ENCODE data around the gene ATXN2.
"Not testable (repeated sequence)": the region's sequence is repeated elsewhere in the genome, so short reads cannot be mapped to it uniquely, and the experiment has no call there.

ATXN2 gene, protein sequence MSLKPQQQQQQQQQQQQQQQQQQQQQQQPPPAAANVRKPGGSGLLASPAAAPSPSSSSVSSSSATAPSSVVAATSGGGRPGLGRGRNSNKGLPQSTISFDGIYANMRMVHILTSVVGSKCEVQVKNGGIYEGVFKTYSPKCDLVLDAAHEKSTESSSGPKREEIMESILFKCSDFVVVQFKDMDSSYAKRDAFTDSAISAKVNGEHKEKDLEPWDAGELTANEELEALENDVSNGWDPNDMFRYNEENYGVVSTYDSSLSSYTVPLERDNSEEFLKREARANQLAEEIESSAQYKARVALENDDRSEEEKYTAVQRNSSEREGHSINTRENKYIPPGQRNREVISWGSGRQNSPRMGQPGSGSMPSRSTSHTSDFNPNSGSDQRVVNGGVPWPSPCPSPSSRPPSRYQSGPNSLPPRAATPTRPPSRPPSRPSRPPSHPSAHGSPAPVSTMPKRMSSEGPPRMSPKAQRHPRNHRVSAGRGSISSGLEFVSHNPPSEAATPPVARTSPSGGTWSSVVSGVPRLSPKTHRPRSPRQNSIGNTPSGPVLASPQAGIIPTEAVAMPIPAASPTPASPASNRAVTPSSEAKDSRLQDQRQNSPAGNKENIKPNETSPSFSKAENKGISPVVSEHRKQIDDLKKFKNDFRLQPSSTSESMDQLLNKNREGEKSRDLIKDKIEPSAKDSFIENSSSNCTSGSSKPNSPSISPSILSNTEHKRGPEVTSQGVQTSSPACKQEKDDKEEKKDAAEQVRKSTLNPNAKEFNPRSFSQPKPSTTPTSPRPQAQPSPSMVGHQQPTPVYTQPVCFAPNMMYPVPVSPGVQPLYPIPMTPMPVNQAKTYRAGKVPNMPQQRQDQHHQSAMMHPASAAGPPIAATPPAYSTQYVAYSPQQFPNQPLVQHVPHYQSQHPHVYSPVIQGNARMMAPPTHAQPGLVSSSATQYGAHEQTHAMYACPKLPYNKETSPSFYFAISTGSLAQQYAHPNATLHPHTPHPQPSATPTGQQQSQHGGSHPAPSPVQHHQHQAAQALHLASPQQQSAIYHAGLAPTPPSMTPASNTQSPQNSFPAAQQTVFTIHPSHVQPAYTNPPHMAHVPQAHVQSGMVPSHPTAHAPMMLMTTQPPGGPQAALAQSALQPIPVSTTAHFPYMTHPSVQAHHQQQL

DNA sequence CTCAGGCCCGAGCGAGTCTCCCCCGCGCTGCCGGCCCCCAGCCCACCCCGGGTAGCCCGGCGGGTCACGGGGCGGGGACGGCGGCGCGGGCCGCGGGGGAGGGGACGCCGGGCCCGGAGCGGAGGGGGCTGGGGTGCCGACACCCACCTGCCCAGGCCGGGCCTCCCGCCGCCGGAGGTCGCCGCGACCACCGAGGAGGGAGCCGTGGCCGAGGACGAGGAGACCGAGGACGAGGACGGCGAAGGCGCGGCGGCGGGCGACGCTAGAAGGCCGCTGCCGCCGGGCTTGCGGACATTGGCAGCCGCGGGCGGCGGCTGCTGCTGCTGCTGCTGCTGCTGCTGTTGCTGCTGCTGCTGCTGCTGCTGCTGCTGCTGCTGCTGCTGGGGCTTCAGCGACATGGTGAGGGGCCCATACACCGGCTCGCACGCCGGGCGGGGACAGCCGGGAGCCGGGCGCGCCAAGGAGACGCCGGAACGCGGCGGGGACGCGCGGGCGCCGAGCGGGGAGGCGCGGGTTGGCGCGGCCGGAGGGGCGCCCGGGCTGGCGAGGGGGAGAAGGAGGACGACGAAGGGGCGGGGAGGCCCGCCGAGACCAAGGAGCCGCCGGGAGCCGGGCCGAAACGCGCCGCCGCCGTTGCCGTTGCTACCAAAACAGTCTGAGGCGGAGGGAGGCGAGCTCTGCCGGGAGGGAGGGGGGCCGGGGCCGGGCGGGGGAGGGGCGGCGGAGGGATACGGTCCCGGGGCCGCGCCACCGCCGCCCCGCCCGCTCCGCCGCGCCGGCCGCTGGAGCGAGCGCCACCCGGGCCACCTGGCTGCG lies at the start of gene ATXN2:
TSS of gene ATXN2 (minus strand) at position 679 of the 816 bp plus-strand sequence. CDS start at position 398, 281 bp downstream.
- peak; percentile 57 for DNase-seq

DNA sequence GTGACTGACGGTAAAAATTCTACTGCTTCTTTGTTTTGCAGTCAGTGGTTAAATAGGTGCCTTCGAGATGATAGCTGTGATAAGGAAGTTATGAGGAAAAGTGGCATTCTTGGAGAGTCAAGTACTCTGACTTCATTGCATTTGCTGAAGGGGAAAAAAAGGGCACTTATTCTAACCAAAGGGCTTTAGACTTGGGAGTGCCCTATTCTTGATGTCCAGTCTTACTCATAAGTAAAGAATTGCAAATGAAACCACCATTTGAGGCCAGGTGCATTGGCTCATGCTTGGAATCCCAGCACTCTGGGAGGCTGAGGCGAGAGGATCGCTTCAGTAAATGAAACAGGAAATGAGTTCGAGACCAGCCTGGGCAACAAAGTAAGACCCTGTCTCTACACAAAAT lies 46.3 kb upstream of the ATXN2 start:
- no peak for DNase-seq

DNA sequence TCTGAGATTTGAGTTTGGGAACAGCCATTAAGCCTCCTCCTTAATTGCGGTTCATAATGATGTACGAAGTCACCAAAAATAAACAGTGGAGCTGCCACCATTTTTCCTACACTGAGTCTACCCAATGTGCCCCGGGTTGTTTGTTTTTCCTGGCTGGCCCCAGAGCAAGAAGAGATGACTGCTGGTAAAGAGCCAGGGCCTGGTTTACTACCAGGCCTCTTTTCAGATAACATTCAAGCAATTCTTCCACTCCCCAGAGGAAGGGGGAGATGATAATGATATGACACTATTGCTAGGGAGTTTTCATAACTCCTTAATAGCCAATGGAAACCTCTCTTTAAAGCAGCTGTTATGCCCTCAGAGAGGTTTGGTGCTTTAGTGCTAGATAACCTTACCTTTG lies 44.3 kb upstream of the ATXN2 start:
- no peak for DNase-seq

DNA sequence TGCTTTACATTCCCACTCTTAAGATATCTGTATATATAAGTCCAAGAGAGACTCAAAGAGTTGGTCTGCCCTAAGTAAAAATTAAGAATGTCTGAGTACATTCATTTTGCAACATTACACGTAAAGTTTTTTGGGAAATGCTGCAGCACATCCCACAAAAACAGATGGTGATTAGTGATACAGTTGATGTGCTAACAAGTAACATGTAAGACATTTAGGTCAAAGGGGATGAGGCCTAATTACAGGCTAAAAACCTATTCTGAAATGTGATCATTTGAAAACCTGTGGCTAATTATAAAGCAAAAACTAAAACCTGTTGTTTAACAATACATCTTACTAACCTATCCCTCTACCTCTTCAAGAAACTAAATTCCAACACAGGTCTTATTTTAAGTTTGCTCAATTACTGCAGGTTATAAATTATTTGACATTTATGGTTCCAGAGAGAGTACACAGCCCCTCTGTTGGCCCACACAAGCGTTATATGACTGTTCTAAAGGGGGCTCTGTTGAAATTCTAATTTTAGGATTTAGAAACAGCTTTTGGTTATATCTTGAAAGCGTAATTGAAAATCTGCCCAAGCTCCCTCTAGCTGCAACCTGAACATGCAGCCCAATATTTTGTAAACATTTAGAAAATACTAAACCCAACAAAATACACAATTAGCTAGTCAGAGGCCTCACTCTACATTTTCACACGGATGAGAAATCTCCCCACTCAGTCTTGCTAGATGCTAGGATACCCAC lies 43.7 kb upstream of the ATXN2 start:
- DNase-seq, result no peak

DNA sequence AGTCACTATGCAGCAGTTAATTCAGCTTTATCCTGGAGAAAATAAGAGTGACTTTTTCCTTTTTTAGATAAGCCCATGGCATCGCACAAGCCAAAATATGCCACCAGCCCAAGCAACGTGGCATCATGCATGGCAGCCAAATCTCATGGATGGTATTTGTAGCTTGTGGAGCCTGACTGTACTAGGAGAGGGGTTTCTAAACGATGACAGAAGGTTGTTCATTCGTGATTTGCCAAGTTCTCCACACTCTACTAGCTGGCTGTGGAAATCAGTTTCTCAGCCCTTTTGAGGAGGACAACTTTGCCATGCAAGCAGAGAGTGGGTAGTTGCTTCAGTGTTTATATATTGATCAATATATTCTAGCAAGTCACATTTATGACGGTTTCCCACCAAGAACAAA lies 41.4 kb upstream of the ATXN2 start:
- no peak for DNase-seq

DNA sequence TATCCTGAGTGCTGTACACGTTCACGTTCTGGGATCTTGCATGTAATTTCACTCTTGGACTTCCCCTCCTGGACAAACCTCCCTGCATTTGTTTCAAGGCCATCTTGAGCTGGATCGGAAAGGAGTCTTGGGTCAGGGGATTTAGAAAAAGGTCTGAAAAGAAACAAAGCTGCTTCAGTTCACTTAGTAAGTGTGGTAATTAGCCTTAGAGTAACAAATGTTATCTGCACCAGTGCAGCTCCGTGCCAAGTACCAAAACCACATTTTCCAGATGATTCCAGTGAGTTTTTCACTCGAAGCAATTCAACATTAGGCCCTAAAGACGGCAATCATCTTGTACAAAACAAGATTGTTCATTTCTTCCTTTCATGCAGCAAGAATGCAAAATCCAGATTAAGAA lies 39.4 kb upstream of the ATXN2 start:
- no peak for DNase-seq

DNA sequence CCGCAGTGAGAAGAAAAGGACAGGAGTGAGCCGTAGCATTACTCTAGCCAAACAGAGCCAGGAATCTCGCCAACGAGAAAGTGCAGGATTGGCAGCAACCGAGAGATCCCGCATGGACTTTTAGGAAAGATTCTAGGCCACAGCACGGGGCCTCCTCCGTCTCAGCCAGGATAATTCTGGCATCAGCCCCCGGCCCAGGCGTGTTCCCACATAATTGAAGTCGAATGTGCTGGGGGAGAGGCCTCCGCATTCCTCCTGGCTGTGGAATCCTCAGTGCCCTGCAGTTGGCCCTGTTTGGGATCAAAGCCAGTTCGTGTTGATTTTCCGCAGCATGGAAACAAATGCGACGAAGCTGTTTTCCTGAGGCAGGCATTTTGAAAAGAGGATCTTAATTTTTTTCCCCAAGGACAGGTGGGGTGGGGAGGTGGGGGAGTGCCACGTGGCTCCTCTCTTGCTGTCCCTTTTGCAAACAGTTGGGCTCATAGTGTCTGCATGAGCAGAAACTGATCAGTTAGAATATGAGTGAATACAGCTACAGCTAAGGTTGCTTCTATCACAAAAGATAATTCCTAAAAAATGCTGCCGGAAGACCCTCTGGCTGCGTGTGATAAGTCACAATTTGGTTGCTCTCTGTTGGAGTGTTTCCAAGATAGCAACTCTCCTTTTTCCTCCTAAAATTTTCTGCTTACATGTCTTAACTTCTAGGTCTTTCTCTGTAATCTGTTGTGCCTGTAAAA lies 37.3 kb upstream of the ATXN2 start:
- DNase-seq, result no peak

DNA sequence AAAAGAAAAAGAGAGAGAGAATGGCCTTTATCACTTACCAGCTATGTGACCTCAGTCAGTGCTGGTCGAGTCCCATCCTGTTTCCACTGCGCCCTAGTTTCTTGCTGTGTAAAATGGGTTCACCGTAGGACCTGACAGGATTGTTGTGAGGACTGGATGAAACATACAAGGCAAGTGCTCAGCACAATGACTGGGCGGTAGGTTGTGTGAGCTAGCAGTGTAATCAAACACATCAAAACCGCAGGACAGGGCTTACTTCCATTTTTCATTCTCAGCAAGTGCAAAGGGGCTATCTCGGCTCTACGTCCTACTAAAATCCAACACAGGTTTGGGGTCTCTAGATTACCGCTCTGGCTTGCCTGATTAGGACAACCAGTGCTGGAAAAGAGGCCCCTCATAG lies 36.4 kb upstream of the ATXN2 start:
- no peak for DNase-seq

DNA sequence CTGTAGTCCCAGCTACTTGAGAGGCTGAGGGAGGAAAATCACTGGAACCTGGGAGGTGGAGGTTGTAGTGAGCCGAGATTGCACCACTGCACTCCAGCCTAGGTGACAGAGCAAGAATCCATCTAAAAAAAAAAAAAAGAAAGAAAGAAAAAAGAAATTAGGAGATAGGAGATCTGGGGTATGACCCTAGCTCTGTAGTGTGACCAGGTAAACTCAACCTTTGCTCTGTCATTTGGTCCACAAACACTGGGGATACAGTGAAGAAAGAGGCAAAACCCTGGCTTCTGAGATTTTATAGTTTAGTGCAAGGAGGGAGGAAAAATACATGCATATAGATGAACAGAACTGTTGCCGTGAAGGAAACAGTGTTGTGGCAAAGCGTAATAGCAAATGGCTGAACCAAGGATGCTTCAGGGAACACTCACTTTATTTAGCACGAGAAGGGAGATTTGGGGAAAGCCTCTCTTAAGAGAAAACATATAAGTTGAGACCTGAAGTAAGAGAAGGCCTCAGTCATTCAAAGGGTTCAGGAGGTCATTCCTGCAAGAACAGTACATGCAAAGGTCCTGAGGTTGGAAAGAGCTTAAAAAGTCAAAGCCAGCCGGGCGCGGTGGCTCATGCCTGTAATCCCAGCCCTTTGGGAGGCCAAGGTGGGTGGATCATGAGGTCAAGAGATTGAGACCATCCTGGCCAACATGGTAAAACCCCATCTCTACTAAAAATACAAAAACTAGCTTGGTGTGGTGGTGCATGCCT lies 29.6 kb upstream of the ATXN2 start:
- DNase-seq, result no peak

DNA sequence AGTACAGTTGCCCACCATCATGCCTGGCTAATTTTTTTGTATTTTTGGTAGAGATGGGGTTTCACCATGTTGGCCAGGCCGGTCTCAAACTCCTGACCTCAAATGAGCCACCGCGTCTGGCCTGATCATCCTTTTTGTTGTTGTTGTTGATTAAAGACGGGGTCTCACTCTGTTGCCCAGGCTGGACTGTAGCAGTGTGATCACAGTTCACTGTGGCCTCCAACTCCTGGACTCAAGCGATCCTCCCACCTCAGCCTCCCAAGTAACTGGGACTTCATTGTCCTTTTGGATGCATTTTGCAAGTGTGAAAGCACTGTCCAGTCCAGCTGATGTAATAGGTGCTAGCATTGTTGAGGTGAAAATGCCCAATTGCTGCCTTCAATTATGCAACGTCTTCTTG lies 27.1 kb upstream of the ATXN2 start:
- DNase-seq, result no peak

DNA sequence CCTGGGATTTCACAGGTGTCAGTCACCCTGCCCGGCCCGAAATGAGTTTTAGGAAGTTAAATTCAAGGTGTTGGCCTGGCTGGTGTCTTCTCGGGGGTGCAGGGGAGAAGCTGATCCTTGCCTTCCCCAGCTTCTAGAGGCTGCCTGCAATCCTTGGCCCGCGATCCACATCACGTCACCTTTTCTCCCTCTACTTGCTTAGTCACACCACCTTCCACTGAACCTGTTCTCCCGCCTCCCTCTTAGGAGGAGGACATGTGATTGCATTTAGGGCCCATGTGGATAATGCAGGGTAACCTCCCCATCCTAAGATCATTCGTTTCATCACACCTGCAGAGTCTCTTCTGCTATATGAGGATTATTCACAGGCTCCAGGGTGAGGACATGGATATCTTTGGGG lies 25.4 kb upstream of the ATXN2 start:
- no peak for DNase-seq

DNA sequence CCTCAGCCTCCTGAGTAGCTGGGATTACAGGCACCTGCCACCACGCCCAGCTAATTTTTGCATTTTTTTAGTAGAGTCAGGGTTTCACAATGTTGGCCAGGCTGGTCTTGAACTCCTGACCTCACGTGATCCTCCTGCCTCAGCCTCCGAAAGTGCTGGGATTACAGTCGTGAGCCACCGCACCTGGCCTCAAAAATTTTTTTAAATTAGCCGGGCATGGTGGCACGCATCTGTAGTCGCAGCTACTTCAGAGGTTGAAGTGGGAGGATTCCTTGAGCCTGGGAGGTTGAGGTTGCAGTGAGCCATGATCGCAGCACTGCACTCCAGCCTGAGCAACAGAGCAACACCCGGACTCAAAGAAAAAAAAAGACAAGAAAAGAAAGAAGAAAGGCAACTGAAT lies 18.7 kb upstream of the ATXN2 start:
- DNase-seq, result not testable (repeated sequence)

DNA sequence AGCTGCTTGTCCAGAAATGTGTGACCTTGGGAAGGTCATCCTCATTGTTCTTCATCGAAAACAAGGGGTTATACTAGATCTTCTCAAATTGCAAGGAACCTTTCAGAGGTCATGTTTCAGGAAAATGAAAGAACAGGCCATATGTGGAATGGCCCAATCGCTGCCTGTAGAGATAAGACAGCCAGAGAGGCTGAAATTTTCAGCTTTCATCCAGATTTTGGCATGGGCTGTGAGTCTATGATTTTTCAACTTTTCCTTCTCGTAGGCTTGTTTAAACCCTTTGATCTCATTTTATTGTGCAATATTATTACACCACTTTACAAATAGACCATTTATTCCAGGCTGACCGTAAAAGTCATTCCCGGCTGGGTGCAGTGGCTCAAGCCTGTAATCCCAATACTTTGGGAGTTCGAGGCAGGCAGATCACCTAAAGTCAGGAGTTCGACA lies 17.1 kb upstream of the ATXN2 start:
- no peak for DNase-seq

DNA sequence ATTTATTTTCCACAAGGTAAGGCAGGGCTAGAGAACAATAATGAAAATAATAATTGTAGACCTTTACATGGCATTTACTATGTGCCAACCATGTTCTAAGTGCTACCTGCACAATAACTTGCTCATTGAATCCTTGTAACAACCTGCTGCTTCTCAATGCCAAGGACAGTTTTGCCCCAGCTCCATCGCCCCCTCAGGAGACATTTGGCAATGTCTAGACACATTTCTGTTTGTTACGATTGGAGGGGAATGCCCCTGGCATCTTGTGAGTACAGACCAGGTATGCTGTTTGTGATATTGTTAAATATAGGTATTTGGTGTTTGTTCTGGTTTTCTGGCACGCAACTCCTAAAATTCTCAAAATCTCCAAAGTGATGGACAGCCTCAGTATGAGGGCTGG lies 8.1 kb upstream of the ATXN2 start:
- DNase-seq, result no peak

DNA sequence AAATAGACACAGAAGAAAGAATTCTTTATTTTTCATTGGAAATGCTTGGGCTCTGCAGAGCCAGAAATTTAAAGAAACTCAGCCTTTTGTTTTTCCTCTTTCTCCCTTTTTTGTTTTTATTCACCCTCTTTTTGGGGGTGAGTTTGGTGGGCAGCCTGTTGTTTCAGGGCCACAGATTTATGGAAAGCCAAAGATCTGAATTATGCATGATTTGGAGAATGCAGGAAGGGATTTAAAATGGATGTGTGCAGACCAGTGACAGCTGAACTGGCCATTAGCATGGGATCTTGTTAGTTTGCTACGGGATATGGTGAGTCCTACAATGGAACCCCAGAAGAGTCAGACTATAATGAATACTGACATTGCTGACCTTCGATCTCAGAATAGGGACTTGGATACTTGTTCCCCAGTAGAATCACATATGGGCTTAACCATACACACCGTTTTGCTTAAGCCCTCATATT lies 7.7 kb upstream of the ATXN2 start:
- DNase-seq, result no peak

DNA sequence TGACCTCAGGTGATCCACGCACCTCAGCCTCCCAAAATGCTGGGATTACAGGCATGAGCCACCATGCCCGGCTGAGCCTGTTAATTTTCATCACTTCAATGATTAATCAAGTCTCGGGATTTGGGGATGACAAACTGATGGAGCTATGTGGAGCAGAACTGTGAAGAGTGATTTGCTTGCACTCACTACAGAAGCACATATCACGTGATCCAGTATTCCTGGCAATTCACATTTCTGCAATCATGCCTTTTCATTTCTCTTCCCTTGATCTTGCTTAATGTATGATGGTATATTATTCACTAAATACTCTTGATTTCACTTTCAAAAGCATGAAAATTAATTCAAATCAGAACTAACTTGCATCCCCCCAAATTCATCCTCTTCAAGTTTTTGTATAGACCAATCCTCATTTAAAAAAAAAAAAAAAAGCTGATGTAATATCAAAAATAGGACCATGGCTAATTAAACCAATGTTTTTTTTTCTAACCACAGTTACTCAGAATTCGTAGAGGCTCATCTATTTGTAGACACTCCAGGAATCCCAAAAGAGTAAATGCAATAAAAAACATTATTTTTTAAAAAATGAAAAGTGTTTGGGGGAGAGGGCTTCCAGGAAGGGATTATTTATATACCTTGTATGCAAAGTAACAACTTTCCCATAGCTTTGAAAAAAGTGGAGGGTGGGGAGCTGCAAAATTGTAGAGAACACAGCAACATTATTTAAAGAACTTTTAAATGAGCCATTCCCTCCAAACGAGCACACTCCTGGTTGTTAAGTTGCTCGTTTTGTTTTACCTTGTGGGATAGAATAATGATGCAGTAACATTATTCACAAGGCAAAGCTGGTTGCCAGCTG lies 7.0 kb upstream of the ATXN2 start:
- no peak for DNase-seq

DNA sequence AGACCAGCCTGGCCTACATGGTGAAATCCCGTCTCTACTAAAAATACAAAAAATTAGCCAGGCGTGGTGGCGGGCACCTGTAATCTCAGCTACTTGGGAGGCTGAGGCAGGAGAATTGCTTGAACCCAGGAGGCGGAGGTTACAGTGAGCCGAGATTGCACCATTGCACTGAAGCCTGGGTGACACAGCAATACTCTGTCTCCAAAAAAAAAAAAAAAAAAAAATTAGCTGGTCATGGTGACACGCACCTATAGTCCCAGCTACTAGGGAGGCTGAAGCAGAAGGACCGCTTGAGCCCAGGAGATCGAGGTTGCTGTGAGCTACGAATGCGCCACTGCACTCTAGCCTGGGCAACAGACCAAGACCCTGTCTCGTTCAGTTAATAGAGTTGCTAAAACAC lies 3.7 kb upstream of the ATXN2 start:
- DNase-seq, result not testable (repeated sequence)

DNA sequence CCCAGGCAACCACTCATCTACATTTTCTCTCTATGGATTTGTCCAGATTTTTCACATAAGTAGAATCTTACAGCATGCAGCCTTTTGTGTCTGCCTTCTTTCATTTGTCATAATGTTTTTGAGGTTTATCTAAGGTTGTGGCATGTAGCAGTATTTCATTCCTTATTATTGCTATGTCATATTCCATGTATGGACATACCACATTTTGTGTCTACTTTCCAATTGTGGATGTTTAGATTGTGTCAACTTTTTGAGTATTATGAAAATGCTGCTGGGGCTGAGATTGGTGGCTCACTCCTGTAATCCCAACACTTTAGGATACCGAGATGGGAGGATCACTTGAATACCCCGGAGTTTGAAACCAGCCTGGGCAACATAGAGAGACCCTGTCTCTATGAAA lies 3.2 kb upstream of the ATXN2 start:
- no peak for DNase-seq

DNA sequence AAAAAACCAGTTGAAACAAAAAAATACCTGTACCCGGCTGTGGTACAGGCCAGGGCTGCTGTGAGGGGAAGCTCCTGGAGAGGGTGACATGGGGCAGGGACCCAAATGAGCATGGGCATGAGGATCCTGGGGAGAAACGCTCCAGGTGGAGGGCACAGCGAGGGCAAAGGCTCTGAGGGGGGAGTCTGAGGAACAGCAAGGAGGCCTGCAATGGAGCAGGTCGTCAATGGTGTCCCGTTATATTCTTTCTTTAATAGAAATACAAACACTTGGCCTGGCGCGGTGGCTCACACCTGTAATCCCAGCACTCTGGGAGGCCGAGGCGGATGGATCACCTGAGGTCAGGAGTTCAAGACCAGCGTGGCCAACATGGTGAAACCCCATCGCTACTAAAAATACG lies 1.9 kb upstream of the ATXN2 start:
- DNase-seq, result not testable (repeated sequence)
